Ishikawa (cell line): ENCODE data around the gene TAAR6.

ENCODE experiments used
- CEBPB ChIP-seq: IDR thresholded peaks from 2 replicates; pipeline ENCODE4 v1.6.1; 2012
- CREB1 ChIP-seq: IDR thresholded peaks from 2 replicates; pipeline ENCODE4 v1.6.1; 2012; ENCODE audit warnings: low read depth
- EGR1 ChIP-seq: IDR thresholded peaks from 2 replicates; pipeline ENCODE4 v1.6.1; 2012
- EP300 ChIP-seq: IDR thresholded peaks from 2 replicates; pipeline ENCODE4 v1.6.1; 2012; ENCODE audit warnings: borderline replicate concordance
- FOXM1 ChIP-seq: IDR thresholded peaks from 2 replicates; pipeline ENCODE4 v1.6.1; 2012; ENCODE audit warnings: low read depth, borderline replicate concordance
- MAX ChIP-seq: IDR thresholded peaks from 2 replicates; pipeline ENCODE4 v1.6.1; 2012
- NFIC ChIP-seq: IDR thresholded peaks from 2 replicates; pipeline ENCODE4 v1.6.1; 2012
- RAD21 ChIP-seq: IDR thresholded peaks from 2 replicates; pipeline ENCODE4 v1.6.1; 2012; ENCODE audit warnings: low read depth
- REST ChIP-seq: IDR thresholded peaks from 2 replicates; pipeline ENCODE4 v1.6.1; 2012; ENCODE audit warnings: low read depth, mild to moderate bottlenecking
- TAF1 ChIP-seq: IDR thresholded peaks from 2 replicates; pipeline ENCODE4 v1.6.1; 2012; ENCODE audit warnings: low read depth, mild to moderate bottlenecking
- TCF12 ChIP-seq: IDR thresholded peaks from 2 replicates; pipeline ENCODE4 v1.6.1; 2012; ENCODE audit warnings: low read depth
- TEAD4 ChIP-seq: IDR thresholded peaks from 2 replicates; pipeline ENCODE4 v1.6.1; 2012
- USF1 ChIP-seq: IDR thresholded peaks from 2 replicates; pipeline ENCODE4 v1.6.1; 2012
- YY1 ChIP-seq: IDR thresholded peaks from 2 replicates; pipeline ENCODE4 v1.6.1; 2012; ENCODE audit warnings: low read depth
- ZBTB7A ChIP-seq: IDR thresholded peaks from 2 replicates; pipeline ENCODE4 v1.6.1; 2012; ENCODE audit warnings: low read depth

Gene TAAR6

GRCh38 chr6:132604635-132605152, 34.6 kb downstream of the TAAR6 start:
- TF ChIP-seq YY1, result no peak
- no peak for TF ChIP-seq REST
- no peak for TF ChIP-seq EGR1
- no peak for TF ChIP-seq TAF1
- no peak for TF ChIP-seq USF1
- TF ChIP-seq FOXM1, result no peak

GRCh38 chr6:132607544-132608233, 37.6 kb downstream of the TAAR6 start:
- TF ChIP-seq NFIC (no peak), RAD21 (no peak), TEAD4 (no peak), CEBPB (no peak), ZBTB7A (no peak), EGR1 (no peak)

DNA sequence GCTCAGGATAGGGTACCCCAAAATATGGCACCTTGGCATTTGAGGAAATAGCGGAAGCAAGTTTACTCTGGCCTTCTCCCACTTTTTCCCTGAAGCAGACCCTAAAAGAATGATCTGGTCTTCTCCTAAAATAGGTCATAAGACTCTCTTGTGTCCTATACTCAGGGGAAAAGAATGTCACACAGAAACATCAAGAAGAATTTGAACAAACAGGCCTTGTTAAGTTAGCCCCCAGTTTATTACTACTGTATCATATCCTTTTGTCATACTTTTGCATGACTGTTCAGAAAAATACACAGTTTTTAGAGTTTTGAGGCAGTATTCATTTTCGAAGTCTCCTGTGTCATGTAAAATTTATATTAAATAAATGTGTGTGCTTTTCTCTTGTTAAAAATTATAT, 41.5 kb downstream of the TAAR6 start:
- TF ChIP-seq REST (no peak), YY1 (no peak), TAF1 (no peak), MAX (no peak), EP300 (no peak), TCF12 (no peak), CEBPB (no peak), RAD21 (no peak), USF1 (no peak), CREB1 (no peak), ZBTB7A (no peak), TEAD4 (no peak), NFIC (no peak), FOXM1 (no peak), EGR1 (no peak)

GRCh38 chr6:132612449-132613108, 42.5 kb downstream of the TAAR6 start:
- no peak for TF ChIP-seq TEAD4

DNA sequence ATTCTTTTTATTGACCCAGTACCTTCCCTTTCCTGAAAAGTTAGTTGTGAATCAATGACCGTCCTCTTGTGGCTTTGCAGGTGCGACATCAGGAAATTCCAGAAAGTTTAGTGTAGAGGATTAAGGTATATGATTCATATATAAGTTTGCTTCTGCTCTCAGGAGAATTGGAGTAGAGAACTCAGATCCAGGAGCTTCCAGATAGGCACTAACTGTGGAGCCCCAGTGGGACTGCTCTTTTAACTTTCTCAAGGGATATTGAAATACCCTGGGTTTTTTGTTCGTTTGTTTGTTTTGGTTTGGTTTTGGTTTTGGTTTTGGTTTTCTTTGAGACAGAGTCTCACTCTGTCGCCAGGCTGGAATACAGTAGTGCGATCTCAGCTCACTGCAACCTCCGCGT, 44.4 kb downstream of the TAAR6 start:
- TF ChIP-seq EGR1, result no peak
- TF ChIP-seq YY1, result no peak
- no peak for TF ChIP-seq EP300
- no peak for TF ChIP-seq TEAD4
- TF ChIP-seq RAD21, result no peak
- TF ChIP-seq CEBPB, result no peak
- no peak for TF ChIP-seq CREB1
- TF ChIP-seq ZBTB7A, result no peak
- TF ChIP-seq TCF12, result no peak
- TF ChIP-seq REST, result no peak
- no peak for TF ChIP-seq MAX
- no peak for TF ChIP-seq TAF1
- no peak for TF ChIP-seq FOXM1
- no peak for TF ChIP-seq USF1
- no peak for TF ChIP-seq NFIC
